A549 treated with DMSO at 1 μM for 4 hours (cell line): ENCODE results near the gene QSOX1. TPM values are rescaled to one million over a fixed set of nuclear protein-coding genes. Genes with fewer than 3 reads are reported as not detected.

Experiments
- total RNA-seq: library from RNA; stranded (reverse); fragments of 200-300 nt; extraction: Qiagen RNA extraction; gene quantifications from 5 replicates; pipeline ENCODE4 v1.2.3, GENCODE V29; 2022; ENCODE audit warnings: low read depth

QSOX1 gene
- 71.6 to 86.2 TPM (median 84.7 TPM) in 5 replicates for total RNA-seq

GRCh38 chr1:180154325-180155181, at the start of gene QSOX1:
QSOX1 (plus strand) TSS chr1:180154869; CDS start chr1:180154908, 39 bp downstream.

GRCh38 chr1:180229483-180230415, 75.1 kb downstream of the QSOX1 start, which contains the start of gene LHX4:
LHX4 (plus strand) TSS chr1:180230264; CDS start chr1:180230530, 266 bp downstream.

Other genes with a start within 250 kb of the QSOX1 start
- 10.7 to 17.3 TPM (median 13.7 TPM) in 5 replicates for gene CEP350, start 200.1 kb upstream of the QSOX1 start, total RNA-seq
- gene LHX4, start 75.4 kb downstream of the QSOX1 start, total RNA-seq = 0.39 to 0.65 TPM (median 0.46 TPM) in 5 replicates